Measurements from ENCODE around the gene KCNMA1. TPM values are rescaled to one million over a fixed set of nuclear protein-coding genes. Genes with fewer than 3 reads are reported as not detected.

KCNMA1 gene
- total and polyA plus RNA-seq, 9 of the 15 experiments (the other 6 are each of a cell fraction or from before 2014, with no cell fraction given): 0.01 to 0.95 (median 0.15) TPM; not detected in 4

DNA sequence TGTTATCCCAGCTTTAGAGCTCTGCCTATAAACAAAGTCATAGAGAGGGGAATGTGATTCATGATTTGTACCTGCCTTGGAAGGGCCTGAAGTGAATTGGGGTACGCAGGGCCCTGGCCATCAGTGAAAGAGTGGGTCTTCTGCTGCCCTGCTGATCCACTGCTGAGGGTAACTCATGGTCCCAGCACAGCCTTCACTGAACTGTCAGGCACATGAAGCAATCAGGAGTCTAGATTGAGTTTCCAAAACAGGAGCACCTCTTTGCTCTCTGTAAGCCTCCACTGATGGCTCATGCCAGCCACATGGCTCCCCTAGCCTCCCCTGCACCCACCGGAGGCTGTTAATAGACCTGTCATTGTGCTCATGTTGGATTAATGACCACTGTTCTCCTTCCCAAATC lies 217.6 kb downstream of the KCNMA1 start (continued):
- TF ChIP-seq NR2C2 (CRISPR knock-in tag; IDR thresholded peaks at IDR 0.05): no peak
- no peak for TF ChIP-seq NR2C2 (tag; IDR thresholded peaks at IDR 0.05)
- TF ChIP-seq MAFF (IDR thresholded peaks at IDR 0.05; ENCODE audit: low read length): no peak
- TF ChIP-seq FOS (IDR thresholded peaks at IDR 0.05; ENCODE audit: extremely low read depth, insufficient read length): no peak
- TF ChIP-seq, protein P1, sequence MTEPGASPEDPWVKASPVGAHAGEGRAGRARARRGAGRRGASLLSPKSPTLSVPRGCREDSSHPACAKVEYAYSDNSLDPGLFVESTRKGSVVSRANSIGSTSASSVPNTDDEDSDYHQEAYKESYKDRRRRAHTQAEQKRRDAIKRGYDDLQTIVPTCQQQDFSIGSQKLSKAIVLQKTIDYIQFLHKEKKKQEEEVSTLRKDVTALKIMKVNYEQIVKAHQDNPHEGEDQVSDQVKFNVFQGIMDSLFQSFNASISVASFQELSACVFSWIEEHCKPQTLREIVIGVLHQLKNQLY (CRISPR knock-in tag; conservative IDR thresholded peaks at IDR 0.05): no peak
- no peak for TF ChIP-seq SMARCA5 (IDR thresholded peaks at IDR 0.05)
- TF ChIP-seq, protein P2, sequence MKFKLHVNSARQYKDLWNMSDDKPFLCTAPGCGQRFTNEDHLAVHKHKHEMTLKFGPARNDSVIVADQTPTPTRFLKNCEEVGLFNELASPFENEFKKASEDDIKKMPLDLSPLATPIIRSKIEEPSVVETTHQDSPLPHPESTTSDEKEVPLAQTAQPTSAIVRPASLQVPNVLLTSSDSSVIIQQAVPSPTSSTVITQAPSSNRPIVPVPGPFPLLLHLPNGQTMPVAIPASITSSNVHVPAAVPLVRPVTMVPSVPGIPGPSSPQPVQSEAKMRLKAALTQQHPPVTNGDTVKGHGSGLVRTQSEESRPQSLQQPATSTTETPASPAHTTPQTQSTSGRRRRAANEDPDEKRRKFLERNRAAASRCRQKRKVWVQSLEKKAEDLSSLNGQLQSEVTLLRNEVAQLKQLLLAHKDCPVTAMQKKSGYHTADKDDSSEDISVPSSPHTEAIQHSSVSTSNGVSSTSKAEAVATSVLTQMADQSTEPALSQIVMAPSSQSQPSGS (CRISPR knock-in tag; IDR thresholded peaks at IDR 0.05): no peak
- TF ChIP-seq, protein P3, sequence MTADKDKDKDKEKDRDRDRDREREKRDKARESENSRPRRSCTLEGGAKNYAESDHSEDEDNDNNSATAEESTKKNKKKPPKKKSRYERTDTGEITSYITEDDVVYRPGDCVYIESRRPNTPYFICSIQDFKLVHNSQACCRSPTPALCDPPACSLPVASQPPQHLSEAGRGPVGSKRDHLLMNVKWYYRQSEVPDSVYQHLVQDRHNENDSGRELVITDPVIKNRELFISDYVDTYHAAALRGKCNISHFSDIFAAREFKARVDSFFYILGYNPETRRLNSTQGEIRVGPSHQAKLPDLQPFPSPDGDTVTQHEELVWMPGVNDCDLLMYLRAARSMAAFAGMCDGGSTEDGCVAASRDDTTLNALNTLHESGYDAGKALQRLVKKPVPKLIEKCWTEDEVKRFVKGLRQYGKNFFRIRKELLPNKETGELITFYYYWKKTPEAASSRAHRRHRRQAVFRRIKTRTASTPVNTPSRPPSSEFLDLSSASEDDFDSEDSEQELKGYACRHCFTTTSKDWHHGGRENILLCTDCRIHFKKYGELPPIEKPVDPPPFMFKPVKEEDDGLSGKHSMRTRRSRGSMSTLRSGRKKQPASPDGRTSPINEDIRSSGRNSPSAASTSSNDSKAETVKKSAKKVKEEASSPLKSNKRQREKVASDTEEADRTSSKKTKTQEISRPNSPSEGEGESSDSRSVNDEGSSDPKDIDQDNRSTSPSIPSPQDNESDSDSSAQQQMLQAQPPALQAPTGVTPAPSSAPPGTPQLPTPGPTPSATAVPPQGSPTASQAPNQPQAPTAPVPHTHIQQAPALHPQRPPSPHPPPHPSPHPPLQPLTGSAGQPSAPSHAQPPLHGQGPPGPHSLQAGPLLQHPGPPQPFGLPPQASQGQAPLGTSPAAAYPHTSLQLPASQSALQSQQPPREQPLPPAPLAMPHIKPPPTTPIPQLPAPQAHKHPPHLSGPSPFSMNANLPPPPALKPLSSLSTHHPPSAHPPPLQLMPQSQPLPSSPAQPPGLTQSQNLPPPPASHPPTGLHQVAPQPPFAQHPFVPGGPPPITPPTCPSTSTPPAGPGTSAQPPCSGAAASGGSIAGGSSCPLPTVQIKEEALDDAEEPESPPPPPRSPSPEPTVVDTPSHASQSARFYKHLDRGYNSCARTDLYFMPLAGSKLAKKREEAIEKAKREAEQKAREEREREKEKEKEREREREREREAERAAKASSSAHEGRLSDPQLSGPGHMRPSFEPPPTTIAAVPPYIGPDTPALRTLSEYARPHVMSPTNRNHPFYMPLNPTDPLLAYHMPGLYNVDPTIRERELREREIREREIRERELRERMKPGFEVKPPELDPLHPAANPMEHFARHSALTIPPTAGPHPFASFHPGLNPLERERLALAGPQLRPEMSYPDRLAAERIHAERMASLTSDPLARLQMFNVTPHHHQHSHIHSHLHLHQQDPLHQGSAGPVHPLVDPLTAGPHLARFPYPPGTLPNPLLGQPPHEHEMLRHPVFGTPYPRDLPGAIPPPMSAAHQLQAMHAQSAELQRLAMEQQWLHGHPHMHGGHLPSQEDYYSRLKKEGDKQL (CRISPR knock-in tag; IDR thresholded peaks at IDR 0.05; ENCODE audit: borderline replicate concordance): no peak
- no peak for TF ChIP-seq SMAD4 (CRISPR knock-in tag; conservative IDR thresholded peaks at IDR 0.05)
- TF ChIP-seq ZC3H11A (IDR thresholded peaks at IDR 0.05; ENCODE audit: low read depth, low read length): no peak
